NOMO-1 treated with DMSO at 0.1 percent for 48 hours (cell line): ENCODE results near the gene RPL26.

Experiments
- DNase-seq: peaks from one replicate; lab custom pipeline; 2025; ENCODE audit not compliant: unreplicated experiment; lab: John Stamatoyannopoulos, UW

The RPL26 gene

DNA sequence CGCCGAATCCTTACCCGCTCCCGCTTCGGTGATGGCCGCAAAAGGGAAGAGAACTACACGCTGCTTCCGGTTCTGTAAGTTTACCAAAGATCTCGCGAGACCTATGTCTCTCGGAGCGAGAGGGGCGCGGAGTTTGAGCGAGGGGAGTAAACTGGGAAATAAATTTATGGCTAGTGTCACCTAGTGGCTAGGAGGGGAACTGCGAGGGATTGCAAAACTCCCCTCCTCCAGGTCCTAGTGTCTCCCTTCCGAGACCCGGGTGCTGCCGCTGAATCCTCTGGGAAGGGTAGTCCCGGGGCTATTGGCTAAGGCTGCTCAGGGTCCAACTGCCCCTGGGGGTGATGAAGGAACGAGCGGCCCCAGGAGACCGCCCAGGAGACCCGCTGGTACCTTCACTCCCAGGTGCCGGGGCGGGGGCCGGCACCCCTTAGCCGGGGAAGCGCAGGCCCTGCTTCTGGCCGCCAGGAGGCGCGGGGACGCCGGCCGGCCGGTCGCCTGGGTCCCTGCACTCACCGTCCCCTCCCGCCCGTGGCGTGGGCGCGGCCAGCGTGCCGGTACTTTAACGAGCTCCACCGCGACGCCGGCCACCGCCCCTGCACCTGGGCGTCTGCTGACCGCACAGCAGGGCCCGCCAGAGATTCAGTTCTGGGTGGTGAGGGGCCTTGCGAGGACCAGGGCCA, at the start of gene RPL26:
RPL26 (minus strand) TSS at position 51 of the 680 bp plus-strand sequence. CDS start 883 bp downstream, outside the sequence.
- peak; percentile 97 for DNase-seq

DNA sequence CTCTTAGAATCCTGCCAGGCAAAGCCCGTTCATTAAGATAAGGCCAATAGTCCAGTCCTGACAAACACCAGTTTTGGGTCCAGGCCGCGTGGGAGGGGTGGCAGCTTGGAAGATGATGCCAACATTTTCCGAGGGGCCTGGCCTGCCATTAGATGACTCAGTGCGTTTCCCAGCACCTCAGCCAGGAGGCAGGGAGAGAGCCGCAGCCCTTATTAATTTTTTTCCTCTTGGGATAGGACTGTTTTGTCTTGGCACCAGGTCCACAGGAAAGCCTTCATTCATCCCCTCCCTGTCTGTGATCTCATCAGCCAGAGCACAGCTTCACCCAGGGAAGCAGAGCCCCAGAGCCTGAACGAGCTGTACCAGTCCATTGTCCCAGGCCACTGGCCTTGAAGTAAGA, 48.0 kb upstream of the RPL26 start:
- DNase-seq = no peak

DNA sequence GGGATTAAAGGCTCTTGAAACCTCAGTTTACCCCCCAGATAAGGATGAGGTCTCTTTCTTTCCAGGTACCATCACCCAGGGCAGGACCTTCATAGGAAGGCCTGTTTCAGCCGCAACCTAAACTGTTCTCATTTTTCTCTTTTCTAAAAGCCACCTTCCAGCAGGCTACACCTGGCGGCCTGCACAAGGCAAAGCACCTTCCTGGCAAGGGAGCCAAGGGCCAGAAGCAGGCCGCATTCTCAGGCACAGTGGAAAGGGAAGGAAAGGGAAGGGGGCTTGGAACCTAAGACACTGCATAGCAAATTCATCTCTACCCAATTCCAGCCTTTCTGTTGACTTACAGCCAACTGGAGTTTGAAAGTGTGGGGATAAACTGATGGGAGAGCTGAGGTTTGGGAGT, 43.8 kb upstream of the RPL26 start:
- DNase-seq = no peak

DNA sequence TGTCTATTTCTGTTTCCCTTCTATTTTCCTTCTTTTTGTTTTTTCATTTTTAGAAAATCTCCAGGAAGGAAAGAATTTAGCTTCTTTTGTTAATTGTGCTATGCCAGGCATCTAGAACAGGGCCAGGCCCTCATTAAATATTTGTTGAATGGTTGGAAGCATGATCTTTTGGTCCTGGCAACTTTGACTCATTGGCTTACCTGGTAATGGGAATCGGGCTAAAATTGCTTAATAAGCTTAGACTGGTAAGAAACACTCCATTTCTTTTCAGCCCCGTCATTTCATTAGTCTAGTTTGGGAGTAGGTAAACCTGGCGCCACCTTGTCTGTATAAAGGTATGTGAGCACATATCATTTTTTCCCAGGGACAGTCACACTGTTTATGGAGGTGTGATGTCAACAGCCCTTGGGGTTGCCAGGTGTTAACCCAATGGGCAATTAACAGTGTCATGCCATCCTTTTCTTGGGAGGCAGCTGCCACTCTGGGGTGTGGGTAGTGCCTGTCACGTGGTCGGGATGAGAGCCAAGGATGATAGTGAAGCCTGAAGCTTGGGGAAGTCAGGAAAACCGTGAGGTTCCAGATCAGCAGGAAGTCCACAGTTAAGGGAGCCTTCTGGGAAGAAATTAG, 43.2 kb upstream of the RPL26 start:
- no peak for DNase-seq

DNA sequence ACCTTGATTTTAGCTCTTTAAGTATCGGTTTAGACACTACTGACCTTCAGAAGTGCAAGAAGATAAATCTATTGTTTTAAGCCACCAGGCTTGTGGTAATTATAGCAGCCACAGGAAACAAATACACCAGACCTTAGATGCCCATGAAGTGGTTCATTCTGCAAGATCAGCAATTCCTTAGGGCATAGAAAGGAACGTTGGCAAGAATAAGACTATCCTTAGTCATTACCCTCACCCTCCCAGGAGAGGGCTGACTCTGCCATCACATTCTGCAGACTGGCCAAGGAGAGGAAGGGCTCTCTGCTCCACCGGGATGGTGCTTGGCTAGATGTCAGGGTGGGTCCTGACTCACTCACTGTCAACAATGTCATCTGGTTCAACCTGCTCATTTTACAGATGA, 38.6 kb upstream of the RPL26 start:
- no peak for DNase-seq

DNA sequence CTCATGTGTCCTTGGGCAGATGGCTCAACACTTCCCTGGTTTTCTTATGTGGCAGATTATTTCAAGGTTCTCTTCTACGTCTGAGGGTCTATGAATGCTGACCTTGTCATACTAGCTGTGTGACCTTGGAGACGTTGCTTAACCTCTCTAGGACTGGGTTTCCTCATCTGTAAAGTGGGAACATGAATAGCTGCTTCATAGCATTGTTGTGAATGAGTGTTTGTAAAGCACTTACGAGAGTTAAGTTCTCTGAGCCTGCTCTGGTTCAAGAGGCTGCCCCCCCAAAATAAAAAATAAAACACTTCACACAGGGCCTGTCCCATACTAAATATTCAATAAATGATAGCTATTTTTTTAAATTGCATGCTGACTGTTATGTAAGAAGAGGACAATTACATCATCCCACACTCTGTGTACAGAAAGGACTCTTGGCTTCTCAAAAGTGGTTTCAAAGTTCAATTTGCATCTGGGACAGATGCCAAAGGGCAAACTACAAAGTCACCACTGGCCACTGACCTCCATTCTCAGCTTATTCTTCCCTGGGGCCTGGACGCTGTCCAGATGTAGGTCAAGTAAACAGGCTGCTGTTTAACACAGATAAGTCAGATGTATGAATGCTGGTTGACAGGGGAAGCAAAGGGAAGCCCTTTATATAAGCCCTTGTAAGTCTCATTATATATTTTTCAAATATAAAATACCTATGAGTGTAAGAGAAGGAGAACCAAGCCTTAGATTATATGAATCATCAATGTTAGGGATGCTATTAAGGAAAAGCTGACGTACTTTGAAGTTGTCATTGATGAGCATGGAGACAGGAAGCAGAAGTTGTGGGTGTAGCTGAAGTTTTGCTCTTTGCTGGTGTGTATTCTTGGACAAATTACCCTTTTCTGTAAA, 37.3 kb upstream of the RPL26 start:
- DNase-seq = peak; percentile 52

DNA sequence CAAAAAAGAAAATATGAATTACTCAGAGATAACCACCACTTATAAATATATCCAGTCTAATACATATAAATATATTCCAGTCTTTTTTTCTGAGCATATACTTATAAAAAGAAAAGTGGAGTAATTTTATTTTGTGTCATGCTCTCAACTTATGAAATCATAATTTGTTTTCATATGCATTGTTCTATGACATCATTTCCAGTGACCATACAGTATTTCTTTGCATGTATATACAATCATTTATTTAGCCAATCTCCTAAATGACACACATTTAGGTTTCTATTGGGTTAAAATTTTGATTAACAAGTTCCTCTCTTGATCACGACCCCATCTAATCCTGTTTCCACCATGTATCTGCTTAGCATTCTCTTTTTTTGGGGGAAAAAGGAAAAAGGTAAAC, 36.3 kb upstream of the RPL26 start:
- DNase-seq = no peak

DNA sequence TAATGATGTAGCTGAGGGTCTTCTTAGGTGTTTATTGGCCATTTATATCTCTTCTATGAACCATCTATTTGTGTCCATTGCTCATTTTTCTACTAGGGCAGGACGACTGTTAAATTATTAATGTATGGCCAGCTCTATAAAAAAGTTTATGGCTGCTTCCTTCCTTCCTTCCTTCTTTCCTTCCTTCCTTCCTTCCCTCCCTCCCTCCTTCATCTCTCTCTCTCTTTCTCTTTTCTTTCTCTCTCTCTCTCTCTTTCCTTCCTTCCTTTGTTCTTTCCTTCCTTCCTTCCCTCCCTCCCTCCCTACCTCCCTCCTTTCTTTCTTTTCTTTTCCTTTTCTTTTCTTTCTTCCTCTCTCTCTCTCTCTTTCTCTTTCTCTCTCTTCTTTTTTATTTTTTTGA, 35.5 kb upstream of the RPL26 start:
- DNase-seq = no peak

DNA sequence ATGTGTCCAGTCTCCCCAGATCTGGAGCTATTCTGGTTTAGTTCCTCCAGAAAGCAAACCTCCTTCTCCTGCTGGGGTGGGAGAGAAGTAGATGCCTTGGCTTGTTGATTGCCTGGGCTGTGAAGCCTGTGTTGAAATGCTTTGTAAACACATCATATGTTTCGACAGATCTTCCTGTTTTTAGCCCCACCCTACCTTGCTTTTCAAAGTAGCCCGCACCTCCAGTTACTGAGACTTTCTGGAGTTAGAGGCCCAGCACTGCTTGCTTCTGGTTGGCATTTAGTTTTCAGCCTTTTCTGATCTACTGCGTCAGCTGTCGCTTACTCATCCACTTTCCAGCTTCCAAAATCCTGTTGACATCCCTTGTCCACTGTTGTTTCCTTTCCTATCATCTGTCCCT, 34.8 kb upstream of the RPL26 start:
- peak; percentile 86 for DNase-seq

DNA sequence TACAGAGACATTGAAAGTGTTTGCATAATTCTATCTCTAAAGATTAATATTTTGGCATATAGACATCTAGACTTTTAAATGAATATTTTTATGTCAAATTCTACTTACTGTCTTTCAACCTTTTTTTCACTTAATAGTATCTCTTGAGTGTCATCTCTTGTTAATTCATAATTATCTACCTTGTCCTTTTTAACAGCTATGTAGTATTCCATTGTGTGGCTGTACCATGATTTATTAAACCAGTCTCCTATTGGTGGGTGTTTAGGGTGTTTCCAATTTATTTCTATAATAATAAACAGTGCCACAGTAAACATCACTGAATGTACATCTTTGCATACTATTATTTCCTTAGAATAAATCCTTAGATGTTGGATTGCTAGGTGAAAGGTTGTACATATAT, 30.9 kb upstream of the RPL26 start:
- no peak for DNase-seq

DNA sequence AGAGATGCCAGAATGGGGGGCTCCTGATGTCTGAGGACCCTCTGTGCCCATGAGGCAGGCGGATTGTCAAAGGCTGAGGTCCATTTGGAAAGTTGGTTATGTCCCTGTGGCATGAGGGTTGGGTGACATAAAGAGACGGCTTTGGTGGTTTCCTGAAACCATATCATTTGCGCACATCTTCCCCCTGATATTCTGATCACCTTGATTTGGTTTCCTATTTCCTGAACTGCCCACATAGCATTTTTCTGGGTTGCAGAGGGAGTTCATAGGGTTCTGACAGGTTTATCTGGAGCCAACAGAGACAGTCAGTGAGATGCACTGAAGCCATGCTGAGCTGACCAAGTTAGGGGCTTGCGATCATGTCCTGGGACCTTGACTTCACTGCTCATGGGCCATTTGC, 30.3 kb upstream of the RPL26 start:
- DNase-seq = no peak

DNA sequence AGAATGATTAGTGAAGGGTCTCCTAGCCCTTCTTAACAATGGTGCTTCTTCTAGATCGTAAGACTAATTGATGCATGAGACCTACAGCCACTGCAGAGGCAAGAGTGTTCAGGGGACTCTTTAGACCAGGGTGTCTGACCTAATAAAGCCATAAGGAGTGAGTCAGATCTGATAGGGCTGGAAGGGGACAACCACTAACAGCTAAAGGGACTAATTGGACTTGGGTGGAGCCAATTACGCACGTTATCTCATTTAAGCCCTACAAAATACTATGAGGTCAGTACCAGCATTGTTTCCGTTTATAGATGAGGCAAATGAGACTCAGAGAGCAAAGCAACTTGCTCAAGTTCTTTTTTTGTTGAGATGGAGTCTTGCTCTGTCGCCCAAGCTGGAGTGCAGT, 29.1 kb upstream of the RPL26 start:
- DNase-seq = peak; percentile 19

DNA sequence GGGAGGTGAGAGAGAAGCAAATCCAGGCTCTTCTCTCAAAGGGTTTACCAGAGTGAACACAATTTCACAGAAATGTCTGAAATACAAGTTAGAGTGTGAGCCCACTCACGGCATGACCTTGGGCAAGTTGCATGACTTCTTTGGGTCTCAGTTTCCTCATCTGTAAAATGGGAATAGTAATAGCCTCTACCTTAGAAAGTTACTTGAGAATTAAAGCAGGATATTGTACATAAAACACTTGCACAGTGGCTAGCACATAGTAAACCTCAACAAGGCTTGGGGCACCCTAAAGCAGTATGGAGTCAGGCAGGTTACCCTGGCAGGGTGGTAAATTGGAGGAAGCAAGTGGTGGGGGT, 27.9 kb upstream of the RPL26 start:
- DNase-seq = no peak

DNA sequence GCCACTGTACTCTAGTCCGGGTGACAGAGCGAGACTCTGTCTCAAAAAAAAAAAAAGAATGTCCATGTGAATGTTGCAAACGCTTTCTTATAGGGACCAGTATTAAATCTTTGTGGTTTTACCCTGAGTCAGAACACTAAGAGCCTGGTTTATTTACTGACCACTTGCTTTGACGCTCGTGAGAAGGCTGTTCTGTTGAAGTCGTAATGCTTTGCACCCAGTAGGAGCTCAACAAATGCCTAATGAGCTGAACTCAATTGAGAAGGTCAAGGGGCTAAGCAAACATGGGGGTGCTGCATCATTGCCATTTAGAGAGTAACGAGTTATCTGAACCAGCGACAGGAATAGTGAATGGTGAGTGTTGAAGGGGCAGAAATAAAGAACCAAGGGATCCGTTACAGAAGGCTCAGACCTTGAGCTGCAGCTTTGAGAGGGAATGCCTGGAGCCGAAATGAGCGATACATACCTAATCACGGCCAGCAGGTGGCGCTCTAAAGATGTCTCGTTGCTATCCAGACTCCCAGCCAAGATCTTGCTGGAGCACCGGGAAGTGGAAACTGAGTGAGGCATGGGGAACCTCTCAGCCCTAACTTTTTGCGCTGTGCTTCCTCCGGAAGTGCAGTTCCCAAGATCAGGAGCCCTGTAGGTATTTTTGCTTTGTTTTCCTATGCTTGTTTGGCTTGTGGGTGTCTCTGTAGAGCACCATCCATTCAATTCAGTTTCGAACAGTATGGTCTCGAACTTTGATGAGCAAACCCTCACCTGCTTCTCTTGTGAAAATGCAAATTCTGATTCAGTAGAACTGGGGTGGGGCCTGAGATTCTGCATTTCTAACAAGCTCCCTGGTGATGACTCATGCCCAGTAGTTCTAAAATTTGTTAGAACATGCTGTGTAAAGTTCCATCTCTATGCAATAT, 27.2 kb upstream of the RPL26 start:
- peak; percentile 84 for DNase-seq

DNA sequence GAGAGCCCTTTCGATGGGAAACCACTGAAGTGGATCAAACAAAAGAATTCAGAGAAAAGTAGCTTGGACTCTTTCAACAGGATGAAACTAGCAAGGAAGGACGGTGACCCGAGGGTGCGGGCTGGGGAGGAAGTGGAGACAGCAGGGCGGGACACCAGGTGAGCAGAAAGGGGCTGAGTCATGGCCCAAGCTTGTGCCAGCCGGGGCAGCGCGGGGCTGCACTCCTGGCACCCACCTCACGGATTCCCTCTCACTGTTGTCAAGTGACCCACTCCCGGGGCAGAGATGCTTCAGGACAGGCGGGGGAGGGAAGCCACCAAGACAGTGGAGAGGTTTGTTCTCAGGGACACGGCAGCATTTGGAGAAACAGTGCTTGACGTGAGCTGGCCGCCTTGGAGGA, 25.4 kb upstream of the RPL26 start:
- DNase-seq = no peak

DNA sequence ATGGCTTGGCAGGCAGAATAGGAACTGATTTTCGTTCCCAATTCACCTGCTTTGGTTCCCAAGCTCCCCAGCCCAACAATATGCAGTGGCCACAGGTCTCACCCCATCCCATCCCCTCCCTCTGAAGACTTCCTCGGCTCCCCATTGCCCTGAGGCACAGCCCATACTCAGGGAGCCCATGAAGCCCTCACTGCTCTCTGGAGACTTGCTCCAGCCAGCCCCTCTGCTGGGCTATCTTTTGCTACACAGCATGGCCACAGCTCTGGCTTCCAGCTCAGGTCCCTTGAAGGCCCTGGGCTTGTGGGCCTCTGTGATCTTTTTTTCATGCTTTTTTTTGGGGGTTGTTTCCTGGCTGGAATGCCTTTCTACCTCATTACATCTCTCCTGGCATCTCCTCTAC, 23.2 kb upstream of the RPL26 start:
- no peak for DNase-seq

DNA sequence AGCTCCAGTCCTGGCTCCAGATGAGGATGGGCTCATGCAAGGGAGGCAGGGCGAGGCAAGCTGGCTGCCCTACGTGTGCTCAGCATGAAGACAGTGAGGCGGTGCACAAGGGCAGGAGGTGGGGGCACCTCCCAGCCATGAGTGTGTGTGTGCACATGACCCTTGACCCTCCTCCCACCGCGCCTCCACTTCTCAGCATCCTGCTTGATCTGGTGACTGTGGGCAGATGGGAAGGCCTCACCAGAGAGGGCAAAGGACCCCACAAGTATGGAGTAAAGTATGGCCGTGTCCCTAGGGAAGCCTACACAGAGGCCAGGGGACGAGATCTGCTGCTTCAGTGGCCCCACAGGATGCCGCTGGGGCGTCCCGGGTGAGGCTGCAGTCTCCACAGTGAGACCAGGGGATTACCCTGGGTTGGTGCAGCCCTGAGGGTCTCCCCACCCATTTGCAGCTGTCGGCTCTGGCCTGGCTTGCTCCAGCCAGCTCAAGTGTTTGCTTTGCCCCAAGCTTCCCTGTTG, 22.6 kb upstream of the RPL26 start:
- DNase-seq = no peak

DNA sequence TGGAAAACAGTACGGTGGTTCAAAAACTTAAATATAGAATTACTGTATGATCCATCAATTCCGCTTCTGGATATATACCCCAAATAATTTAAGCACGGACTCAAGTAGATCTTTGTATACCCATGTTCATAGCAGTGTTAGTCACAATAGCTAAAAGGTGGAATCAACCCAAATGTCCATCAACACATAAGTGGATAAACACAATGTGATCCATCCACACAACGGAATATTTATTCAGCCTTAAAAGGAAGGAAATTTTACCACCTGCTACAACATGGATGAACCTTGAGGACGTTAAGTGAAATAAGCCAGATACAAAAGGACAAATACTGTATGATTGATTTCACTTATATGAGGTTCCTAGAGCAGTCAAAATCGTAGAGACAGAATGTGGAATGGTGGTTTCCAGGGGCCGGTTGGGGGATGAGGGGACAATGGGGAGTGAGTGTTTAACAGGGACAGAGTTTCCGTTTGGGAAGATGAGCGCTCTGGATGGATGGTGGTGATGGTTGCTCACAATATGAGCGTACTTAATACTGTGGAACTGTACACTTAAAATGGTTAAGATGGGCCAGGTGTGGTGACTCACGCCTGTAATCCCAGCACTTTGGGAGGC, 20.0 kb upstream of the RPL26 start:
- DNase-seq = no peak

DNA sequence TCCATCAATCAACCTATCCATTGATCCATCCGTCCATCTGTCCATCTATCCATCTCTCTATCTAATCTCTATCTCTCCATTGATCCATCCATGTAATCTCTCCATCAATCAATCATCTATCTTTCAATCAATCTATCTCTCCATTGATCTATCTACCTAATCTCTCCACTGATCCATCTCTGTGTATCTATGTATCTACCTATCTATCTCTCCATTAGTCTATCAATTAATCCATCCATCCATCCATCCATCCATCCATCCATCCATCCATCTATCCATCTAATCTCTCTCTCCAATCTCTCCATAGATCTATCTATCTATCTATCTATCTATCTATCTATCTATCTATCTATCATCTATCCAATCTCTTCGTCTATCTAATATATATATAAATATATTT, 18.1 kb upstream of the RPL26 start:
- no peak for DNase-seq

DNA sequence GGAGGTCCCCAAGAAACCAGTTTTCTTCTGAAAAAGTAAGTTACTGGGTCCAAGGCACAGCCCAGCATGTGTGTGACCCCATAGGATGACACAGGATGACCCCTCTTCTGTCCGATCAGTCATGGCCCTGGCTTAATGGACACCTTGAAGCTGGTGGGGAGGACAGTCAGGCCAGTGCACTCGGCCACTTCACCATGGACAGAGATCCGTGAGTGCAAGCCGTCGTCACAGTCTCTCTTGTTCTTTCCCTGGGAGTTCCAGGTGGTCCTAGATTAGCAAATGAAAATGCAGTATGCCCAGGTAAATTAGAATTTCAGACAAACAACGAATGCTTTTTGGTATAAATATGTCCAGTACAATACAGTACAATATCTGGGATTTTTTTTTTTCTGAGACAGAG, 16.0 kb upstream of the RPL26 start:
- DNase-seq = no peak
